ENCODE data around the gene ESRRG.

The ESRRG gene

DNA sequence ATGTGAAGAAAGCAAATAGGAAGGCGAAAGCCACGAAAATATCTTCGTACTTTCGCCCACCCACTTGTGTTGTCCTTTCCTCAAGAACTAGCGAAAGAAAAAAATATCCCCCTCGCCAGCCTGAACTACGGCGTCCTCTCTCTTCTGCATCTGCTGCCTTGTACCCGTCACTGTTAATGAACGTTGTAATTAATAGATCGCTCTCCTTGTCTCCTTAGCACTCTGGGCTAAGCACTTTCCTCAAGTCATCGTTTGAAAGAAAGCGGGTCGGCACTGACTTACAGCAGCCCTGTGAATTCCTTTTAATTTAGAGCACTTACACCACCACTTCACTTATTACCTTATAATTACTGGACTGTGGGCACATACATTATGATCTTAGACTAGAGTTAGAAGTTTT lies 44.1 kb downstream of the ESRRG start:
- Histone ChIP-seq H3K9ac (ENCODE audit: low read depth in 1 of 2, low read length in 2 of 2) (no peak overlapping the region), H3K4me3 (ENCODE audit: low read depth in 1 of 2, low read length in 2 of 2) (no peak overlapping the region), H3K36me3 (ENCODE audit: control insufficient read depth in 1 of 2, insufficient read depth in 2 of 2, low read length in 2 of 2) (no peaks in the 10 kb centered on the region), H3K4me1 (ENCODE audit: control insufficient read depth in 1 of 2, insufficient read depth in 2 of 2, low read length in 2 of 2) (no peaks in the 10 kb centered on the region), H3K9me3 (ENCODE audit: control insufficient read depth in 1 of 2, low read length in 2 of 2) (no peaks in the 10 kb centered on the region), H3K27me3 (ENCODE audit: control insufficient read depth in 1 of 2, insufficient read depth in 2 of 2, low read length in 2 of 2) (no peaks in the 10 kb centered on the region), H3K27ac (ENCODE audit: low read depth, low read length) (no peak overlapping the region)

DNA sequence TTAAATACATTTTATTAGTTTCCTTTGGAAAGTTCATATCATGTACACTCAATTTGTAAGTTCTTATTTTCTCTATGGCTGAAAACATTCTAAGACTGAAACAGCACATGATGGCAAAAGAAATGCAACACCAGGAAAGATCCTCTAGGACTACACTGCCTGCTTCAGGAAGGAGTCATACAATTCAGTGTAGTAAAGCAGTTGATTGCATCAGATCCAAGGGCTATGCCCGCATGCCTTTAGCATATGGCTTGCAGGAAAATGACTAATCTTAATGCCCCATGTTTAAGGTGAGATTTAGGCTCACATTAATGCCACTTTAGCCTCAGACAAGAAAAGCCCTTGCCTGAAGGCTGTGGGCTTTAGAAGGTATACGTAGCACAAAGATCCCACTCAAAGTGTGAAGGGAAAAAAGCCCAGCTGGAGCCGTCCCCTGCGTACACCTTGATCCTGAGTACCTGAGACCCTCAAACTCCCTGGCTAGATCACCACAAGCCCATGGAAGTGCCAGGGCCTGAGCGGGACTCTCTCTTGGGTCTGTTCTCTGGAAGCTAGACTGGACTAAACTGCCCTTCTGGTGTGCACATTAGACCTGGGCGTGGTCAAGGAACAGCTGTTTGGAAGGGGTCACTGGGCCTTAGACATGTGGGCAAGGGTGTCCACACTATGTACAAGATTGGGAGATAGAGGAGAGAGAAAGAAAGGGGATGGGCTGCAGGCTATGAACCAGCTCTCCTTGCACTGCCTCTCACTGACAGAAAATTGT lies 52.9 kb downstream of the ESRRG start:
- H3K9ac ChIP-seq (ENCODE audit: low read depth in 1 of 2, low read length in 2 of 2): no peak overlapping the region
- H3K36me3 ChIP-seq (ENCODE audit: control insufficient read depth in 1 of 2, insufficient read depth in 2 of 2, low read length in 2 of 2): no peaks in the 10 kb centered on the region
- H3K4me3 ChIP-seq (ENCODE audit: low read depth in 1 of 2, low read length in 2 of 2): no peak overlapping the region
- H3K9me3 ChIP-seq (ENCODE audit: control insufficient read depth in 1 of 2, low read length in 2 of 2): no peaks in the 10 kb centered on the region
- no peaks in the 10 kb centered on the region for H3K27me3 ChIP-seq (ENCODE audit: control insufficient read depth in 1 of 2, insufficient read depth in 2 of 2, low read length in 2 of 2)
- no peaks in the 10 kb centered on the region for H3K4me1 ChIP-seq (ENCODE audit: control insufficient read depth in 1 of 2, insufficient read depth in 2 of 2, low read length in 2 of 2)
- H3K27ac ChIP-seq (ENCODE audit: low read depth, low read length): no peak overlapping the region

DNA sequence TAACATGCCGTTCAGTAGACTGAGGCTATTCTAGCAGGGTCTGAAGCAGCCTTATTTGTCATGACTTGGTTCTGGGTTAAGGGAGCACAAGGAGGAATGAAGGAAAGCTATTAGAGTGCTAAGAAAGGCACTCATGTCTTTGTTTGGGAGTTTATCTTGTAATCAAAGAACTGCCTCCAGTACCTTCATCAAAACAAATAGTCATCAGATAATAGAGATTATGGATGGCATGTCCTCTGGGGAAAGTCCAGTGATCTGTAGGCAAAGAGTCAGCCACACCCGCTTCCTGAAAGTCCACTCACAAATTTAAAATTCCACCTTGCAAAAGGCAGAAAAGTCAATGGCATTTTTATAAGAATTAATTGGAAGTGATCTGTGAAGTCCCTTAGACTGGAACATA lies 56.8 kb downstream of the ESRRG start:
- Histone ChIP-seq H3K36me3 (ENCODE audit: control insufficient read depth in 1 of 2, insufficient read depth in 2 of 2, low read length in 2 of 2) (no peaks in the 10 kb centered on the region), H3K4me3 (ENCODE audit: low read depth in 1 of 2, low read length in 2 of 2) (no peak overlapping the region), H3K27ac (ENCODE audit: low read depth, low read length) (no peak overlapping the region), H3K27me3 (ENCODE audit: control insufficient read depth in 1 of 2, insufficient read depth in 2 of 2, low read length in 2 of 2) (no peaks in the 10 kb centered on the region), H3K9ac (ENCODE audit: low read depth in 1 of 2, low read length in 2 of 2) (no peak overlapping the region), H3K4me1 (ENCODE audit: control insufficient read depth in 1 of 2, insufficient read depth in 2 of 2, low read length in 2 of 2) (no peaks in the 10 kb centered on the region), H3K9me3 (ENCODE audit: control insufficient read depth in 1 of 2, low read length in 2 of 2) (no peaks in the 10 kb centered on the region)

DNA sequence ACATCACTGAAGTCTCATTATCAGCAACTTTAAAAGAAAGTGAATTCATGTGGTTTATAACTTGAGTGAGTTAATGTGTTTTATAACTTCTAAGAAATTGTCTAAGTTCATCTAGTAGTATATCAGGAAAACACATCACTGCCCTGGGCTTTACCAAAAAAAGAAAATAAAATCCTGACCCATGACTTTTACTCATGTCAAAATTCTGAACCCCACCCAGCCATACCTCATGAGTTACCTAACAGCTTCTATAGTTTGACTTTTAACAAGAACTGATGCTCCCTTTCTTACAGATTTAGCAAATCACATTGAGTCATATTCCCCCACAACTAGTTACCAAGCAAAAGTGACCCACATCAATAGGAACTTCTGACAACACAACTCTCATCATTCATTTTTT lies 57.4 kb downstream of the ESRRG start:
- no peaks in the 10 kb centered on the region for H3K36me3 ChIP-seq (ENCODE audit: control insufficient read depth in 1 of 2, insufficient read depth in 2 of 2, low read length in 2 of 2)
- H3K27me3 ChIP-seq (ENCODE audit: control insufficient read depth in 1 of 2, insufficient read depth in 2 of 2, low read length in 2 of 2): no peaks in the 10 kb centered on the region
- H3K9me3 ChIP-seq (ENCODE audit: control insufficient read depth in 1 of 2, low read length in 2 of 2): no peaks in the 10 kb centered on the region
- no peak overlapping the region for H3K27ac ChIP-seq (ENCODE audit: low read depth, low read length)
- no peak overlapping the region for H3K9ac ChIP-seq (ENCODE audit: low read depth in 1 of 2, low read length in 2 of 2)
- no peak overlapping the region for H3K4me3 ChIP-seq (ENCODE audit: low read depth in 1 of 2, low read length in 2 of 2)
- H3K4me1 ChIP-seq (ENCODE audit: control insufficient read depth in 1 of 2, insufficient read depth in 2 of 2, low read length in 2 of 2): no peaks in the 10 kb centered on the region

DNA sequence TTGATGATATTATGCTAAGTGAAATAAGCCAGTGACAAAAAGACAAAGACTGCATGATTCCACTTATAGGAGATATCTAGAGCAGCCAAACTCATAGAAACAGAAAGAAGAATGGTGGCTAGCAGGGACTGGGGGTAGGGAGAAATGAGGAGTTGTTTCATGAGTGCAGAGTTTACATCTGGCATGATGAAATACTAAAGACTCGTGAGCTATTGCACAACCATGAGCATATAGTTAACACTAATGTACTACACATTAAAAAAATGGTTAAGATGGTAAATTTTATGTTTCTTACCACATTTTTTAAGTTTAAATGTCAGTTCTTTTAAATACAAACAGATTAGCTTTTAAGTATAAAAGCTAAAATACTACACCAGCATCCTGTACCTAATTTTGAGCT lies 57.8 kb downstream of the ESRRG start:
- Histone ChIP-seq H3K27ac (ENCODE audit: low read depth, low read length) (no peak overlapping the region), H3K9ac (ENCODE audit: low read depth in 1 of 2, low read length in 2 of 2) (no peak overlapping the region), H3K4me1 (ENCODE audit: control insufficient read depth in 1 of 2, insufficient read depth in 2 of 2, low read length in 2 of 2) (no peaks in the 10 kb centered on the region), H3K36me3 (ENCODE audit: control insufficient read depth in 1 of 2, insufficient read depth in 2 of 2, low read length in 2 of 2) (no peaks in the 10 kb centered on the region), H3K27me3 (ENCODE audit: control insufficient read depth in 1 of 2, insufficient read depth in 2 of 2, low read length in 2 of 2) (no peaks in the 10 kb centered on the region), H3K4me3 (ENCODE audit: low read depth in 1 of 2, low read length in 2 of 2) (no peak overlapping the region), H3K9me3 (ENCODE audit: control insufficient read depth in 1 of 2, low read length in 2 of 2) (no peaks in the 10 kb centered on the region)

DNA sequence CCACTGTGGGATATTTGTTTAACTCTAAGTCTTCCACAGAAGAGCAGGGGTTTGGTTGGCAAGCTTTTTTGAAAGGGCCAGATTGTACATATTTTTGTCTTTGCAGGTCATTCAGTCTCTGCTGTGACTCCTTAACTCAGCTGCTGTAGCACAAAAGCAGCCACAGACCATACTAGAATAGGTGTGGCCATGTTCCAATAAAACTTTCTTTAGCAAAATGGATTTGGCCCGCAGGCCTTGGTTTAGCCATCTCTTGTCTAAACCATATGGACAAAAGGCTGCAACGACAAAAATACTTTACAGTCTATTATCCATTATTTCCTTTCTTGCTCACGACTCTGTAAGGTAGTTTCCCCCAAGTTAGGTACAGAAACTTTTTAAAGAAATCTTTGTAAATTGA lies 60.5 kb downstream of the ESRRG start:
- Histone ChIP-seq H3K4me3 (ENCODE audit: low read depth in 1 of 2, low read length in 2 of 2) (no peak overlapping the region), H3K27ac (ENCODE audit: low read depth, low read length) (no peak overlapping the region), H3K4me1 (ENCODE audit: control insufficient read depth in 1 of 2, insufficient read depth in 2 of 2, low read length in 2 of 2) (no peaks in the 10 kb centered on the region), H3K27me3 (ENCODE audit: control insufficient read depth in 1 of 2, insufficient read depth in 2 of 2, low read length in 2 of 2) (no peaks in the 10 kb centered on the region), H3K9me3 (ENCODE audit: control insufficient read depth in 1 of 2, low read length in 2 of 2) (no peaks in the 10 kb centered on the region), H3K36me3 (ENCODE audit: control insufficient read depth in 1 of 2, insufficient read depth in 2 of 2, low read length in 2 of 2) (no peaks in the 10 kb centered on the region), H3K9ac (ENCODE audit: low read depth in 1 of 2, low read length in 2 of 2) (no peak overlapping the region)

DNA sequence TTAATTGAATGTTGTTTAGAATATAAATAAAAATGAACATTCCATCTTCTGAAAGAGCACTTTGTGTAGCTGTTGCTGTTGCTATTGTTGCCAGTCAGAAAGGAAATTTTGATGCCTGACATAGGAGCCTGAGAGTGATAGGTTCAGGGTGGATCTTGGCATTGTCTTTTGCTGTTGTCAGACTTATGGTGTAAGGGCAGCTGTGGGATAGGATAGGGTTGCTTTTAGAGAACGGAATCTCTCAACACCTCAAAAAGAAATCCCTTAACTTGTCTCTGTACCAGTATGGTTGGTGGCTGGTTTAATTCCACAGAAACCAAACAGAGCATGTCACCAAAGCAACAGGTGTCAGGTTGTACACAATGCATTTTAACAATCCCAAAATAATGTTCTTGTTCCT lies 62.7 kb downstream of the ESRRG start:
- no peaks in the 10 kb centered on the region for H3K9me3 ChIP-seq (ENCODE audit: control insufficient read depth in 1 of 2, low read length in 2 of 2)
- no peaks in the 10 kb centered on the region for H3K36me3 ChIP-seq (ENCODE audit: control insufficient read depth in 1 of 2, insufficient read depth in 2 of 2, low read length in 2 of 2)

DNA sequence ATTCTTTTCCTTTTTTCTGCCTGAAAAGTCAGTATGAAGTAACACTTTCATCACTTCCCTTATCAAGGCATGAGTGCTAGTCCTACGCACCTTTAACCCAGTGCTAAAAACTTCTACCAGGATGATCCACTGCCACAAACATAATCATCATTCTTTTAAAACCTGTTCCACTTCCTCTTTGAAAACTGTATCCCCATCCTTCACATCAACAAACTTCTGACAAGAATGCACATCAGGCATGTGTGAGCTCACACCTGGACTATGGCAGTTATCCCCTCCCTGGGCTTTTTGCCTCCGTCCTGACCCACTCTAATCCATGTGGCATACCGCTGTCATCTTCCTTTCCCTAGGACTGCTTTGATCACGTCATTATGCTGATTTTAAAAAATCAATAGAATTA lies 70.2 kb downstream of the ESRRG start:
- H3K27ac ChIP-seq (ENCODE audit: low read depth, low read length): no peak overlapping the region
- no peaks in the 10 kb centered on the region for H3K27me3 ChIP-seq (ENCODE audit: control insufficient read depth in 1 of 2, insufficient read depth in 2 of 2, low read length in 2 of 2)
- no peak overlapping the region for H3K4me3 ChIP-seq (ENCODE audit: low read depth in 1 of 2, low read length in 2 of 2)
- no peaks in the 10 kb centered on the region for H3K9me3 ChIP-seq (ENCODE audit: control insufficient read depth in 1 of 2, low read length in 2 of 2)
- H3K36me3 ChIP-seq (ENCODE audit: control insufficient read depth in 1 of 2, insufficient read depth in 2 of 2, low read length in 2 of 2): no peaks in the 10 kb centered on the region
- no peak overlapping the region for H3K9ac ChIP-seq (ENCODE audit: low read depth in 1 of 2, low read length in 2 of 2)
- no peaks in the 10 kb centered on the region for H3K4me1 ChIP-seq (ENCODE audit: control insufficient read depth in 1 of 2, insufficient read depth in 2 of 2, low read length in 2 of 2)

More for the DNA sequence above, 62.7 kb downstream of the ESRRG start:
- Histone ChIP-seq H3K27ac (ENCODE audit: low read depth, low read length) (no peak overlapping the region), H3K9ac (ENCODE audit: low read depth in 1 of 2, low read length in 2 of 2) (no peak overlapping the region), H3K27me3 (ENCODE audit: control insufficient read depth in 1 of 2, insufficient read depth in 2 of 2, low read length in 2 of 2) (no peaks in the 10 kb centered on the region), H3K4me1 (ENCODE audit: control insufficient read depth in 1 of 2, insufficient read depth in 2 of 2, low read length in 2 of 2) (no peaks in the 10 kb centered on the region), H3K4me3 (ENCODE audit: low read depth in 1 of 2, low read length in 2 of 2) (no peak overlapping the region)

DNA sequence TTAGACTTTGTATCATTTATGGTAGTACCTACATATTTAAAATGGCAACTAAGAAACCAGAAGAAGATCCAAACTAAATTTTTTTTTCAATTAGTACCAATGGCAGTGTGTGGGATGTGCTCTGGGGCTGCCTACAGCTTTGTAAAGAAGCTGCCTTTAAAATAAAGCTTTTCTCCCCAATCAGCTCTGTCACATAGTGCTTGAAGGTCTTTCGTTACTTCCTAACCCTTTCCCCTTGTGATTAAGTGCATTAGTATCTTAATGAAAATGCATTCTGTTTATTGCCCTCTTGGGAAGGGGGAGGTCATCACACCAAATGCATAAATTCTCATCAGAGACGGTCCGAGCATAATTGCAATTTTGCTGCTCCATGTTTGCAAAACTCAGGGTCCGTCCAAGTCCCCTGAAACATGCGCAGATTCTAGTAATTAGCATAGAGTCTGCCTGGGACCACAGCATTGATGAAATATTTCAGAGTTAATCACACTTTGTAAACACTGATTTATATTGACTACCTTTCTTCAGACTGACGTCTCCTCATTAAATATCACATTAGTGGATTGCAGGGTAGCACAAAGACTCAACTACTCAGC lies 71.3 kb downstream of the ESRRG start:
- H3K4me3 ChIP-seq (ENCODE audit: low read depth in 1 of 2, low read length in 2 of 2): no peak overlapping the region
- no peaks in the 10 kb centered on the region for H3K9me3 ChIP-seq (ENCODE audit: control insufficient read depth in 1 of 2, low read length in 2 of 2)
- H3K27me3 ChIP-seq (ENCODE audit: control insufficient read depth in 1 of 2, insufficient read depth in 2 of 2, low read length in 2 of 2): no peaks in the 10 kb centered on the region
- H3K27ac ChIP-seq (ENCODE audit: low read depth, low read length): no peak overlapping the region
- H3K4me1 ChIP-seq (ENCODE audit: control insufficient read depth in 1 of 2, insufficient read depth in 2 of 2, low read length in 2 of 2): no peaks in the 10 kb centered on the region
- no peaks in the 10 kb centered on the region for H3K36me3 ChIP-seq (ENCODE audit: control insufficient read depth in 1 of 2, insufficient read depth in 2 of 2, low read length in 2 of 2)
- H3K9ac ChIP-seq (ENCODE audit: low read depth in 1 of 2, low read length in 2 of 2): no peak overlapping the region

DNA sequence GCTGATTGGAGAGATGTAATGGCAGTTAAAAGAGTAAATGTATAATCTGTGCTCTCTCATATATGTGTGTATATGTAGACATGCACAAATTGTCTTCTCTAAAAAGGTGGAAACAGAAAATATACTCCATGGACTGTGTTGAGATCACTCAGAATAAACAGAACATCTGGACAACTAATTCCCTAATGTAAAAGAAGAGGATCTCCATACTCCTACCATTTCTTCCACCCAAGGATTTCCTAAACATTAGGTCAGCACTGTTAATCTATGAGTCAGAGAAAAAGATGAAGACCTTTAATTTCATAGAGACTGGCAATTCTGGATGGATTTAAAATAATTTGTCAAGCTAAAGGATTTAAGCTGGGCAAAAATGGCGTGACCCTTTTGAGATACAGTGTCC lies 80.1 kb downstream of the ESRRG start:
- H3K9ac ChIP-seq (ENCODE audit: low read depth in 1 of 2, low read length in 2 of 2): no peak overlapping the region
- H3K4me3 ChIP-seq (ENCODE audit: low read depth in 1 of 2, low read length in 2 of 2): no peak overlapping the region
- no peaks in the 10 kb centered on the region for H3K9me3 ChIP-seq (ENCODE audit: control insufficient read depth in 1 of 2, low read length in 2 of 2)
- H3K4me1 ChIP-seq (ENCODE audit: control insufficient read depth in 1 of 2, insufficient read depth in 2 of 2, low read length in 2 of 2): no peaks in the 10 kb centered on the region
- H3K27me3 ChIP-seq (ENCODE audit: control insufficient read depth in 1 of 2, insufficient read depth in 2 of 2, low read length in 2 of 2): no peaks in the 10 kb centered on the region
- H3K27ac ChIP-seq (ENCODE audit: low read depth, low read length): no peak overlapping the region
- no peaks in the 10 kb centered on the region for H3K36me3 ChIP-seq (ENCODE audit: control insufficient read depth in 1 of 2, insufficient read depth in 2 of 2, low read length in 2 of 2)

All from duodenal mucosa (tissue), 2 donors.